BJ (cell line): ENCODE measurements around the gene LRRC4B. TPM values are rescaled to one million over a fixed set of nuclear protein-coding genes. Genes with fewer than 3 reads are reported as not detected.

Experiments
- CTCF ChIA-PET: fragments of 350-600 bp; formaldehyde crosslinking; extraction: SDS; loops from one replicate; lab custom pipeline; 2021; ENCODE audit warnings: antibody characterized with exemption, inconsistent platforms; lab: Yijun Ruan, JAX
- POLR2A ChIA-PET: fragments of 300-600 bp; sonication (Branson Sonifier 250); formaldehyde crosslinking; extraction: SDS; loops from one replicate; lab custom pipeline; 2021; ENCODE audit warnings: antibody characterized with exemption; lab: Charles Lee
- DNase-seq: peaks from one replicate; pipeline ENCODE4 v3.0.0-alpha.2; 2011; ENCODE audit warnings: low read depth
- H3K27me3 ChIP-seq: 2 replicates; pipeline ENCODE4 v1.6.0; 2011; ENCODE audit warnings: low read length; ENCODE audit not compliant: control insufficient read depth, insufficient read depth
- H3K36me3 ChIP-seq: 2 replicates; pipeline ENCODE4 v1.5.1; 2011; ENCODE audit warnings: low read length; ENCODE audit not compliant: control insufficient read depth, insufficient read depth
- H3K4me3 ChIP-seq: 2 replicates; pipeline ENCODE4 v1.5.1; 2011; ENCODE audit warnings: low read depth, mild to moderate bottlenecking, control low read depth, low read length
- CTCF ChIP-seq: IDR thresholded peaks from 2 replicates; pipeline ENCODE4 v1.5.1; 2011; ENCODE audit warnings: low read depth, mild to moderate bottlenecking, control low read depth, inconsistent platforms, low read length, moderate library complexity; ENCODE audit not compliant: insufficient read depth
- polyA plus RNA-seq: library from polyadenylated mRNA; depleted of rRNA; stranded (reverse); fragments of >200 nt; gene quantifications from 2 replicates; pipeline ENCODE4 v1.2.3, GENCODE V29; 2011

LRRC4B gene
- polyA plus RNA-seq, 1 experiment, result 0.06 TPM

DNA sequence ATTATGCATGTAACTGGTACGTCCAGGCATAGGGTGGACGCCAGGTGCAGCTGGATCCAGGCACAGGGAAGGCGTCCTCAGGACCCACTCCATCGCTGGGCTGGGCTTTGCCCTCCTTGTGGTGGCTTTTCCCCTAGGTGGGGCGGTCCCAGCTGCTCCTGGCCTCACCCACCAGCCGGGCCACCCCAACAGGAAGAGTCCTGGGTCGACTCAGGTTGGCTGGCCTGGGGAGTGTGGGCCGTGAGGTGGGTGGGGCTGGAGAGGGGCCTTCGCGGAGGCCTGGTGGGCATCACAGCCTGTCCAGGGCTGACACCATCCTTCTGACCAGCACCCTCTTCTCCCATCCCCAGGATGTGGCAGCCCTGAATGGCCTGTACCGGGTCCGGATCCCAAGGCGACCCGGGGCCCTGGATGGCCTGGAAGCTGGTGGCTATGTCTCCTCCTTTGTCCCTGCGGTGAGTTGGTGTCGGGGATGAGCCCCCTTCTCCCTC lies 88.4 kb downstream of the LRRC4B start:
- H3K4me3 ChIP-seq, result no peak overlapping the region
- ChIA-PET CTCF (interaction anchor here (1.0 to 2.3 kb wide), 6 partner anchors 9 to 122 kb away, joined by 3 to 9 read pairs (median 6); no protein-coding TSS in a partner anchor), POLR2A (interaction anchor here (0.5 kb wide), 1 partner anchor 90 kb away, joined by 11 read pairs; no protein-coding TSS in a partner anchor)
- no peak for DNase-seq
- no peak for TF ChIP-seq CTCF
- peaks cover 30% of the 10 kb centered on the region for H3K36me3 ChIP-seq
- no peaks in the 10 kb centered on the region for H3K27me3 ChIP-seq

GRCh38 chr19:50478901-50479715 lies 89.1 kb downstream of the LRRC4B start:
- POLR2A ChIA-PET, result interaction anchor here (0.6 kb wide), 1 partner anchor 29 kb away, joined by 6 read pairs; no protein-coding TSS in a partner anchor
- Histone ChIP-seq H3K36me3 (peaks cover 29% of the 10 kb centered on the region), H3K27me3 (no peaks in the 10 kb centered on the region), H3K4me3 (no peak overlapping the region)
- TF ChIP-seq CTCF, result peak; percentile 67
- CTCF ChIA-PET, result interaction anchor here (1.0 to 2.3 kb wide), 6 partner anchors 9 to 122 kb away, joined by 3 to 9 read pairs (median 6); no protein-coding TSS in a partner anchor
- DNase-seq, result no peak

GRCh38 chr19:50477751-50478515 lies 90.3 kb downstream of the LRRC4B start:
- ChIA-PET CTCF (interaction anchor here (1.5 to 2.3 kb wide), 4 partner anchors 12 to 120 kb away, joined by 6 to 9 read pairs (median 7); no protein-coding TSS in a partner anchor), POLR2A (no interaction called here)
- no peak for DNase-seq
- Histone ChIP-seq H3K27me3 (no peaks in the 10 kb centered on the region), H3K4me3 (no peak overlapping the region), H3K36me3 (peaks cover 28% of the 10 kb centered on the region)
- TF ChIP-seq CTCF, result no peak

DNA sequence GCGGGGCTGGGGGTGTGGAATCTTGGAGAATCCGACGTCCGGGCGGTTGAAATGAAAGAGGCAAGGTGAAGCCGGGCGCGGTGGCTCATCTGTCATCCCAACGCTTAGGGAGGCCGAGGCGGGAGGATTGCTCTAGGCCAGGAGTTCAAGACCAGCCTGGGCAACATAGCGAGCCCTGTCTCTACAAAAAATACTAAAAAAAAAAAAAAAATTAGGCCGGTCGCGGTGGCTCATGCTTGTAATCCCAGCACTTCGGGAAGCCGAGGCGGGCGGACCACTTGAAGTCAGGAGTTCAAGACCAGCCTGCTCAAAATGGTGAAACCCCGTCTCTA lies 91.4 kb downstream of the LRRC4B start:
- POLR2A ChIA-PET, result no interaction called here
- Histone ChIP-seq H3K36me3 (peaks cover 22% of the 10 kb centered on the region), H3K27me3 (no peaks in the 10 kb centered on the region), H3K4me3 (peak overlapping the region; percentile 67)
- DNase-seq, result no peak
- no peak for TF ChIP-seq CTCF
- CTCF ChIA-PET, result no interaction called here
